SK-N-DZ (cell line): Measurements from ENCODE around the gene KRT79.

Experiments
- DNase-seq: peaks from one replicate; pipeline ENCODE4 v3.0.0-alpha.2; 2015; ENCODE audit warnings: low spot score

KRT79 gene

DNA sequence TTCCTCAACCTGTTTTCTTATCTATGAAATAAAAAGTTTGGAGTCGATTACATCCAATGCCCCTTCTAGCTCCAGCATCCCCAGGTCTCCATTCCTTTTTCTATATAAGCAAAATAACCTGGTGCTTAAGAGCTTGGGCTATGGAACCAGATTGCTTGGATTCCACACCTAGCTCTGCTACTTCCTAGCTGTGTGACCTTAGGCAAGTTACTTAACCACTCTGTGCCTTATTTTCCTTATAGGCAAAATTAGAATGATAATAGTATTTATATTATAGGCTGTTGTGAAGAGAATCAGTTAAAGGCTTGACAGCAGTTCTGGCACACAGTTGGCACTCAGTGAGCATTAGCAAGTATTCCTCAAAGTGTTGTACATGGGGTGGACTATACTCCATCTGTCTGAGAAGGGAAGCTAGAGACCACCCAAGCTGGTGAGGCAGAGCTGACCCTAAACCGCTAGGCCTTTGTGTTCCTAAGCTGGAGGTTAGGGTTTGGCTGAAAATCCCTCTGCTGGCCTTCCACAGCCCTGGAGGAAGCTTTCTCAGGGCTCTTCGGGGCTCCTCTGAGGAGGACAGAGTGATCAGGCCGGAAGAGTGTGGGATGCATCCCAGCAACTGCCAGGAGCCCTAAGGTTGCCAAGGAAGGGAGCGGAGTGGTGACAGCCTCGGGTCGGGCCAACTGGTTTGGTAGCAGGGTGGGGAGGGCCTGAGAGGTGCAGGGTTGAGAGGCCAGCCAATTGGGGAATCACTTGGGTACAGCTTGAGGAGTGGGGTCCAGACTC, 14.2 kb downstream of the KRT79 start:
- no peak for DNase-seq

- DNase-seq, result no peak
Observed at GRCh38 chr12:52818887-52819420, 15.2 kb downstream of the KRT79 start.

- no peak for DNase-seq
Observed at GRCh38 chr12:52818388-52818787, 15.7 kb downstream of the KRT79 start.

- no peak for DNase-seq
Observed at GRCh38 chr12:52817699-52818238, 16.3 kb downstream of the KRT79 start.

- DNase-seq, result no peak
Observed at GRCh38 chr12:52817003-52817698, 17.0 kb downstream of the KRT79 start.

DNA sequence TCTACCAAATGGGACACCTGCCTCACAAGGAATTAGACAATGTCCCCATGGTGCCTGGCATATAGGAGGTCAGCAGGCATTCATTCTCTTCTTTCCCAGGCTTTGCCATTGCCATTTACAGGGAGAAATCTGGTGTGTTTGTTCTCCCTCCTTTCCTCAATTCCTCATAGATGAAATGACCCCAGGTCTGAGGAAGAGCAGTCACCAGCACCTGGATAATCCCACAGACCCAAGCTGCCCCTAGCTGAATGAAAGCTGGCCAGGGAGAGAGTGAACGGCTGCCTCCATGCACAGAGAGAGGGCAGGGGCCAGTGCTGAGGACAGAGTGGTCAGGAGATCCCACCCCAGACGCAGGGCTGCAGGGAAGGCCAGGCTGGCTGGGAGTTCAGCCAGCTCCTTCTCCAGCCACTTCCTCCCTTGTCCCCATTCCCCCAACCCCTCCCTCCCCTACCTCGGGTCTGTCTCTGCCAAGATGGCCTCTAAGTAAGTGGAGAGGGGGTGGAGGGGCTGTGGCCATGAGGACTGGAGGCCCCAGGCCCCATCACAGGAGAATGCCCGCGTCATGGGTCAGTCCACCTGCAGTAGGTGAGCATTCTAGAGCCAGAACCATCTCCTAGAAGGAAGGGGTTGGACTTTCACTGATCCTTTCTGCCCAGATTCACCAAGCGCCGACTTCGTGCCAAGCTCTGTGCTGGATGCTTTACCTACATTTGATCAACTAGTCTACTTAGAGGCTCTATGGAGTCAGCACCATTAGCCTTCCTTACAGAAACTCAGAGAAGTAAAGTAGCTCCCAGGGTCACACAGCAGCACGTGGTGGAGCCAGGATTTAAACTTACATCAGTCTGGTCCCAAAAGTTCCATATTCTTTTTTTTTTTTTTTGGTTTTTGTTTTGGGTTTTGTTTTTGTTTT, 18.2 kb downstream of the KRT79 start:
- no peak for DNase-seq

DNA sequence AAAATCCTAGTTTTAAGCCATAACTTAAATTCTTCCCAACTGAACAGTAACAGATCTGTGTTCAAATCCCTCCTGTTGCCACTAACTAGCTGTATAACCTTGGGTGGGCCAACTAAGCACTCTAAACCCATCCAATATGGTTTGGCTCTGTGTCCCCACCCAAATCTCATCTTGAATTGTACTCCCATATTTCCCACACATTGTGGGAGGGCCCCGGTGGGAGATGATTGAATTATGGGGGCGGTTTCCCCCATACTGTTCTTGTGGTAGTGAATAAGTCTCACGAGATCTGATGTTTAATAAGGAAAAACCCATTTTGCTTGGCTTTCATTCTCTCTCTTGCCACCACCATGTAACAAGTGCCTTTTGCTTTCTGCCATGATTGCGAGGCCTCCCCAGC, 18.9 kb downstream of the KRT79 start:
- DNase-seq, result no peak

DNA sequence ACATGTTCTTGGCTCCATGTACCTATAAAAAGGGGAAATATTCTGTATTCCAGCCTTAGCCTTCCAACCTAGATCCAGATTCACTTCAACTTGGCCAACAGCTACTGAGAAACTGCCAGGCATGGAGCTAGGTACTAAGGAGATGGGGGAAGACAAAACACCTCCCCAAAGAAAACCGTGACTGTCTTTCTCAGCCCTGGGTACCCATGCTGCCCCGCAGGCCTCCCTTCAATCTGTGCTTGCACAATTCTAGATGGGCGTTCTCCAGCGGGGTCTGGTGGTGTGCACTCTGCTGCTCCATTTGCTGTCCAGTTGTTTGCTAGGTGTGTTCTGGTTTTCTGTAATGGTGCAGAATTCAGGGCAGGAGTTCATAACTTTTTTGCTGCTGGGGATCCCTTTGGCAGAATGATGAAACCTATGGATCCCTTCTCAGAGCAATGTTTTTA, 19.4 kb downstream of the KRT79 start:
- DNase-seq, result no peak

DNA sequence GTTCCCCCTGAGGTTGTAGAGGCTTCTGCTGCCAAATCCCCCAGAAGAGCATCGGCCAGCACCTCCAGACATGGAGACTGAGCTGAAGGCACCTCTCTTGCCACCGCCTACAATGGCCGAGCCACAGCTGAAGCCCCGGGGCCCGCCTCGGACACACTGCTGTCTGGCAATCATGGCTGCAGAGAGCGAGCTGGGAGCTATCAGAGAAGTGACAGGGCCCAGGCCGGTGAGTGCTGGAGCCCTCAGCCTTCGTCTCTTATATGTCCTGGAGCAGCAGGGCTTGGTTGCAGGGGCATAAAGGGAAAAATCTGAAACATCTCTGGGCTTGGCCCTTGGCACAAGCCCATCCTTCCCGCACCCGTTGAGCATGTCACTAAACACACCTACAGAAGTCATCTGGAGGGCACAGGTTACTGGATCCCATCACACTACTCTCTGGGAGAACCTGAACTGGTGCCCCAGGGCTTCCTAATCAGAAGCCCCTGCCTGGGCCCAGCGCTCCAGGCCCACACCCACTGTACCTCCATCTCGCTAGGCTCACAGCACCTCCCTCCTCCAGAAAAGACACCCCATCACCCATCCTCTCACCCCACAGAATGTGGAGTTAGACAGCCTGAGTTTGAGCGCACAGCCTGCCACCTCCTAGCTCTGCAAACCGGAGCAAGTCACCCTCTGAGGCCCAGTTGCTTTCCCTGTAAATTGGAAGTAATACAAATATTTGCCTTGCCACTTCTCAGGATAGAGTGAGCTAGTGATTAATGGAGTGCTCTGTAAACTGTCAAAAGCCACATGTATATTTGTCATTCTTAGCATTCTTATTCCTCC, 20.0 kb downstream of the KRT79 start, which contains the start of gene KRT4:
Gene KRT4, minus strand, starts transcription at position 232 of the 825 bp plus-strand sequence. Its CDS starts 58 bp downstream, at position 174.
- DNase-seq, result no peak

DNA sequence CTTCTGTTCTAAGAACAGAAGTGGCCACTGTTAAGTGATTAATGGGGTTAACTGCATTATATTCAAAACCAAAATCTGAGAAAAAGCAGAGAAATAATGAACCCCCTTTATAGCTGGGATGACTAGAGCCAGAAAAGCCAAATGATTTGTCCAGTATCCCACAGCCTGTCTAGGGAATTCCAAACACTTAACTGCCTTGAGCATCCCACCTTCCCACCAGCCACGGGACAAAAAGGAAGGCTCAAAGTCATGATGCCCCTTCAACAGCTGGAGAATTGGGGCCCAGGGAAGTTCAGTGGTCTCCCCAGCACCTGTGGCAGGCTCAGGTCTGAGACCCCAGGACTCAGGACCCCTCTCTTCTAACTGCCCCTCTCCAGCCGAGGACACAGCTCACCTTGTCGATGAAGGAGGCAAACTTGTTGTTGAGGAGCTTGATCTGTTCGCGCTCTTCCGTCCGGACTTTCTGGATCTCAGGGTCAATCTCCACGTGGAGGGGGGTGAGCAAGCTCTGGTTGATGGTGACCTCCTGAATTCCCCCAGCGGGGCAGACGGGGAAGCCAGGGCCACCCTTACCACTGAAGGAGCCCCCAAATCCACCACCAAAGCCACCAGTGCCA, 20.8 kb downstream of the KRT79 start:
- DNase-seq, result no peak

GRCh38 chr12:52812749-52813148, 21.4 kb downstream of the KRT79 start:
- DNase-seq, result no peak

DNA sequence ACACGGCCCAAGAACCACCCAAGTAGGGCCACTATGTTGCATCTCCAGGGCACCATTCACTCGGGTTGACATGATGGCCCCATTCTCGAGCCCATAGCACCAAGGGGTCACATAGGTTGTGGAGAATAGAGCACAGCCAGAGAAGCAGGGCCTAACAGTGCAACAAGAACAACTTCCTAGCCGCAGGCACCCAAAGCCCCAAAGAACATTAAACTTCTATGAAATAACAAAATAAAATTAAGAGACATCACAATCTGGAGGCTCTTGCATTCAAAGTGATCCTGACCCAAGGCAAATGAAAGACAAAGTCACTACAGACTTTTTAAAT, 22.1 kb downstream of the KRT79 start:
- no peak for DNase-seq

DNA sequence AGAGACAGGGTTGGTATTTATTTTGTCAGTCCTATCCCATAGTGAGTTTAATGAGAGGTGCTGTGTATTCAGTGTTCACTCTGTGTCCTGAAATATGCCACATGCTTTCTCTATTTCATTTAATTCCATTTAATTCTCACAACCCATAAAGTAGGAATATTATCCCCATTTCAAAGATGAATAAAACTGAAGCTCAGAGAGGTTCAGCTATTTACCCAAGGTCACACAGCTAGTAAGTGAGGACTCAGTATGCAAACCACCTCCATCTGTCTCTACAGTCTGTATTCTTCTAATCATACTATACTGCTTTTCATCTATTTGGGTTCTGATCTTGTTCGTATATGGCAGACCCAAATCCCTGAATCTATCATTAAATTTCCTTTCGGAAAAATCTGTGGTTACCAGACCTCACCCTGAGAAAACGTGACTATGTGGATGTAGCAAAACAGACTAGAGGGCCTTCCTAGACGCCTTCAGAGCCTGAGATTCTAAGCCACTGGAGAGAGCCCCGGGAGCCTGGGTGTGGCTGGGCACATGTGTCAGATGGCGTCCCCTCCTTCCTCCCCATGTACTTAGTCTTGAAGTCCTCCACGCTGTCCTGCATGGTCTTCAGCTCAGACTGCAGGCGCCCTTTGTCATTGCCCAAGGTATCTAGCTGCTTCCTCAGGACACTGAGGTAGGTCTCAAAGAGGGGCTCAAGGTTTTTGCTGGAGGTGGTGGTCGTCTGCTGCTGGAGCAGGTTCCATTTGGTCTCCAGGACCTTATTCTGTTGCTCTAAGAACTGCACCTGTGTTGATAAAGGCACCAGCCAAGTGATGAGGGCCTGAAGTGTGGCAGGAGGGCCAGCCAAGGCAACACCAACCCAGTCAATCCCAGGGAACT, 22.7 kb downstream of the KRT79 start:
- no peak for DNase-seq

DNA sequence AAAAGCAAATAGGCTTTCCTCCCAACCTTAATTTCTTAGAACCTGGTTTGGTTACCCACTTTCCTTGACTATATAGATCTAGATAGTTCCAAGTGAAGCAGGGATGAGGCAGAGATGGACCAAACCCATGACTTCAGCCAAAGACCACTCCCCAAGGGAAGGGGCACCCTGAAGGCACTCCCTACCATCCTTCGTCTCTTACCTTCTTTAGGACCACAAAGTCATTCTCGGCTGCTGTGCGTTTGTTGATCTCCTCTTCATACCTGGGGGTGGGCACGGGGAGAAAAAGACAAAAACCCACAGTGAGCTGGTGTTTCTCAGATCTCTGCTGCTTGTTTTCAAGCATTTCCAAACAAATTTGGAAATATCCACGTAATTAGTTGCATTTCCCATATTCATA, 23.6 kb downstream of the KRT79 start:
- no peak for DNase-seq

- no peak for DNase-seq
Observed at GRCh38 chr12:52809166-52809565, 24.9 kb downstream of the KRT79 start.

DNA sequence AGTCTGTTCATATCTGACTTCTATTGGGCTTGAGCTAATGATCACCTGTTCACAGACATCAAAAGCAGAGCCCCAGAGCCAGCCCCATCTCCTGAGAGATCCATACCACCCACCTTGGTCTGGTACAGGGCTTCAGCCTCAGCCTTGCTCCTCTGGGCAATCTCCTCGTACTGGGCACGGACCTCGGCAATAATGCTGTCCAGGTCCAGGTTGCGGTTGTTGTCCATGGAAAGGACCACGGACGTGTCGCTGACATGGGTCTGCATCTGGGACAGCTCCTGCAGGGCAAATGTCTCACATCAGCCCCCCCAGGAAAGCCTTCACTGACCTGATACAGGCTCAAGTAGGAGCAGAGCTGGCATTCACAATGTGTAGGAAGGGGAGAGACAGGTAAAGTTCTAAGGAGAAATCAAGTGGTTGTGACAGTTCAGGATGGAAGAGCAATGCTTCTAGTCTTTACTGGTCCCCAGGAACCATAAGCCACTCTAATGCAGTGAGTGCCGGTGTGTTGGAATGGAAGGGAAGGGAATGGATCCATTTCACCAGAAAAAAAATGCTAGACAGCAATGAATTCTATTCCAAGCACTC, 25.4 kb downstream of the KRT79 start:
- DNase-seq, result no peak

DNA sequence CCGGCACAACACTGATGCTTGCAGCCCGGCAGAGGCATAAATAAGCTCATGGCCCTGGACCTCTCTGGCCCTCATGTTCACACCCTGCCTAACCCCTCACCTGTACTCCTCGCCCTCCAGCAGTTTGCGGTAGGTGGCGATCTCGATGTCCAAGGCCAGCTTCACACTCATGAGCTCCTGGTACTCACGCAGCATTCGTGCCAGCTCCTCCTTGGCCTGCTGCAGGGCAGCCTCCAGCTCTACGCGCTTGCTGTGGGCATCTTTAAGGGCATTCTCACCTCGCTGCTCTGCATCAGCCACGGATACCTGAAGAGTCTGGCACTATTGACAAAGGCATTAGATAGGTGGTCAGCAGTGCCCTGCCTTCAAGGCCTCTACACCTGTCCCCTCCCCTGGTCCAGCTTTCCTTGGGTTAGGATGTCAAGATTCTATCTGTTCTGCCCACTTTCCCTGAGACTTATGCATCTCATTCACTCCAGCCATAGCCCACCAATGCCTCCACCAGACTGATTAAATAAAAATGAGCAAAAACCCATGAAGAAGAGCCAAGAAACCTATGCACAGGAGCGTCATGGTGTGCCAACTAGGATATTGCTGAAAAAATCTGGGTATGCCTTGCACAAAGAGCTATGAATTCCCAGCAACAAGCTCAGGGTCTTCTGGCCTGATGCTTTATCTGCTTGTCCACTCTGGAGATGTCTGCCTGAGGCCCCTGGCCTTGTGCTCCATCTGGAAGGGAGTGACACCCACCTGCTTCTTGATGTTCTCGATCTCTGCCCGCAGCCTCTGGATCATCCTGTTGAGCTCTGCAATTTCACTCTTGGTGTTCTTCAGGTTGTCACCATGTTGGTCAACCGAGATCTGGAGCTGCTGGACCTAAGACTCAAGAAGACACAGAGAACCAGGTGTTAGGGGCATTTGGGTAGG, 26.3 kb downstream of the KRT79 start:
- no peak for DNase-seq
